Femur (tissue), 1 donor: Measurements from ENCODE around the gene CRIM1.

Experiments
- DNase-seq: peaks from one replicate; pipeline ENCODE4 v3.0.0-alpha.2; 2017

CRIM1 gene

DNA sequence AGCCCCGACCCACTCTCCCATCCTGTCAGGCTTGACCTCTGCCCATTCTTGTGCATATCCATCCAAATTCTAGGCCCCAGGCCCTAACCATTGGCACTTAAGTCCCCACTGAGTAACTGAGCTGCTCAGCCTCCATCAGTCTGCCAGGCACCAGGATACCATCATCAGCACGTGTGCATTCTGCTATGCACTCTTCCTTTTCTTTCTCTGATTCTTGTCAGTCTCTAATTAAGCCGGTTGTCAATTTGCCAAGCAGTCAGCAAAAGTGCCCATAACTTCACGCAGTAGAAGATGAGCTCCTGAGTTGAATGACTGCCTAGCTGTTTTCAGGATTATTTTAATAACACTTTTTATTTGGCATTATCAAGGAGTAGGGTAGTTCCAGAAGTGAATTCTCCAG lies 135.2 kb downstream of the CRIM1 start:
- no peak for DNase-seq

DNA sequence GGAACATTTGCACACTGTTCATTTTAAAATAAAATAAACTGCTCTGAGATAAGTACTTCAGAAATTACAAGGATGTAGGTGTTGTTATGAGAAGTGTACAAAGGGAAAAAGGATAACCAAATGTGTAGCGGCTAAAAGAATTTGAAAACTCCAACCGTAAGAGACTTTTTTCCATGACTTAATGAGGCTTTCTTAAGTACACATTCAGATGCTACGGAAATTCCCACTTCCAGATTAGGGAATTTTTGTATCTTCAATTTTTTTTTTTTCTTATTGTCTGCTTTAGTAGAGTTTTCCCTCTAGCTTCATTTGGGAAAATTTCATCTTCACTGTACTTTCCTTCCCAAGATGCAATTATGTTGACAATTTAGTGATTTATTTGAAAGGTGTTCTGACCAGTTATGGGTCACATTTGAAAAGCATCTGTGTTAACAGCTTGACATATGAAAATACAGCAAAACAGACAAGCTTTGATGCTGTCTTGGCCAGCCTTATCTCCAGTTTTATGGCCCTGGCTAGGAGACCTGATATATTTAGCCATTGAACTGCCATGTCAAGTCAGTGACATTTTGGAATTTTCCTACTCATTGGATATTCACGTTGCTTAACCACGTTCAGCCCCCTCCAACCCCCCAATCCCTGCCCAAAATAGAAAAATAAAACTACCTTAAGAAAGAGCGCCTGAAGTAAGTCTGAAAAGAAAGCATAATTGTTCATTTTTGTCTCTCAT lies 136.8 kb downstream of the CRIM1 start:
- no peak for DNase-seq

DNA sequence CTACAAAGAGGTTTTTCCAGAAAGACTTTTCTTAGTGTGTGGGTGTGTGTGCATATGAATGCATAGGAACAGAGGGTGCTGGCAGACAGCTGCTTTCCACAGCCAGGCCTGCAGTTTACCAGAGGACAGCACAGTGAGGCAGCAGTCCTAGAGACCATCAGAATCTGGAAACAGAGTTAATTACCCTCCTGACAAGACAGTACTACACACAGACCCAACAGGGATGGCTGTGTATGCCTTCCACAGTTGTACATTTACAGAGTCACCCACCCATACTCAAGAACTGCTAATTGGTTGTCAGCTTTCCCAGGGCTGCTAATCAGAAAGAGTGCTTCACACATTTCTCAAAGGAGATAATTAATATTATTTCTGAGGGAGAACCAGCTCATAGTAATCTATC lies 137.7 kb downstream of the CRIM1 start:
- no peak for DNase-seq

DNA sequence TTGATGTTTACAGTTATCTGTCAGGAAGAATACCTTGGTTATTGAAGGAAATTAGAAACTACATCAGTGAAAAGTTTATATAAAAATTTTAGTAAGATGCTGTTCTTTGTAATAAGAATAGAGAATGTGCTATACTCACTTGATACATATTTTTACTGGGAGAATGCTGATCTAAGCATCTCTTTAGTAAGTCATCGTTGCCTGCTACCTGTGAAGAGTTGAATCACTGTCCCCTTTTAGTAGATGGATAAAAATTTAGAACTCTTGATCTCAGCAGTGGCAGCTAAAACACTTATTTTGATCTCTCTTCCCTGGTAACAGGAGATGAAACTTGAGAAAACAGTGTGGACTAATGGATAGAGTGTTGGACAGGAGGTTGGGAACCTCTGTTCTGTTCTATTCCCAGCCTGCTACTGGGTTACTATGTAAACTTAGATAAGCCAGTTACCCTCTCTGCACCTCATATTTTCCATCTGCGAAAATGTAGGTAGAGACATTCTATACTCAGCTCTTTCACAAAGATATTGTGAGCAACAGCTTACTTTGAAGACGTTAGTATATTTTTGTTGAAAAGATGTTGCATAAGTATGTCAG lies 142.1 kb downstream of the CRIM1 start:
- DNase-seq = no peak

DNA sequence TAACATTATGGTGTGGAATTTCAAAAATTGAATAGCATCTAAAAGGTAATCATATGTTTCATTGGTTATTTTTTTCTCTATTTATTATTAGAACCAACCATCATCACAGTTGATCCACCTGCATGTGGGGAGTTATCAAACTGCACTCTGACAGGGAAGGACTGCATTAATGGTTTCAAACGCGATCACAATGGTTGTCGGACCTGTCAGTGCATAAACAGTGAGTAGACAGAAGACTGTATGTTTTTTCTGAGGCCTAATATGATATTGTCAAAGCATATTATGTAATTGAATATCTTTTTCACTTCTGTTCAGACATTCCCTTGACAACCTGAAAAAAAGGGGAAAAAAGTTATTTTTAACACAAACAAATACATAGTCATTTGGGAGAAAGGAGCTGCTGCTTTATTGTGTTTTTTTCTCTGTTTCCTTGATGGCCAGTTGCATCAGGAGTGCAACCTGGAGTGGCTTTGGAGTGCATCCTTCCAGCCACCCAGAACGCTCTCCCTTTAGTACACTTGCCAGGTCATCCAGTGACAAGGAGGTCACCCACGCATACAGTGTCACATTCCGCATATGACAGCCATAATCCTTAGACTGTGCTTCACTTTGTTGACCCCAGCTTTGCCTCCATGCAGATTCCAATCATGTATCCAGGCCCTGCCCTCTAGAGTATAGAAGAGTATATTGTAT lies 143.7 kb downstream of the CRIM1 start:
- DNase-seq = no peak

DNA sequence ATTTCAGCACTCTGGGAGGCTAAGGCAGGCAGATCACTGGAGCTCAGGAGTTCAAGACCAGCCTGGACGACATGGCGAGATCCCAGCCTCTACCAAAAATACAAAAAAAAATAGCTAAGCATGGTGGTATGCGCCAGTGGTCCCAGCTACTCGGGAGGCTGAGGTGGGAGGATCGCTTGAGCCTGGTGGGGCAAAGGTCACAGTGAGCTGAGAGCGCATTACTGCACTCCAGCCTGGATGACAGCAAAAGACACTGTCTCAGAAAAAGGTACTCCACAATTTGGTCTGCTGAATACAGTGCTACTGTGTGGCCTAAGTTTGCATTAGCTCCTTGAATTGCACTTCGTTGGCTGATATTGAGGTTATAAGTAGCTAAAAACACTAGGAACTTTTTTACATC lies 144.5 kb downstream of the CRIM1 start:
- no peak for DNase-seq

DNA sequence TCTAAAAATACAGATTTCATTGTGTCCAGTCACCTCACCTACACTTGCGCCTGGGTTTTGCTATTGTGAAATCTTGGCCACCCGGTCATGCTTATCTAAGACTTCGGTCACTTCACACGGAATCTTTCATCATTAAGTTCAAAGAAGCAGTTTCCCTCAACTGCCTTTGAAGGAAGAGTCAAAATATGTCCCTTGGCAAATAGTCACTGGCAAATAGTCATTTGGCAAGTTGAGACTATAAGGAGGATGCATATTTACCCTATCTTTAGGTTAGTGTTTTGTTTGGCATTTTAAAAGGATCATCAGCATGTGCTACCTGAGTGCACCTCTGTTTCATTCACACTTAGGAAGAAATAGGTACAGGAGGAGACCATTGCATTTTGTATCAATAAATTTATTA lies 146.5 kb downstream of the CRIM1 start:
- DNase-seq = no peak

DNA sequence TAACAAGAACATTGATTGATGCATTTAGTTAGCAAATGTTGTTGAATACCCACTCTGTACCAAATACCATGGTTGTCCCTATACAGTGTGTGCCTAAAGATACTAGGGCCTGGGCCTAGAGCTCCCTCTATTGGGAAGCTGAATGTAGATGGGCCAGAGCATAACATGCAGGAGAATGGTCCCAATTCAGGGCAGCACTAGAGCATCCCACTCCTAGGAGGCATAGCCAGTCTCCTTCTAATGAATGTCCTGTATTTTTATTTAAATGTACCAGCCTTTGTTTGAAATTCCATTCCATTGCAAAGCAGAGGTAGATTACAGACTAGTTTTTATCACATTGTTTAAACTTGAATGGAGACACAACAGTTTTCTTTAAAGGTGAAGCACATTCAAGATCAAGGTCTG lies 151.8 kb downstream of the CRIM1 start:
- DNase-seq = peak; percentile 73

DNA sequence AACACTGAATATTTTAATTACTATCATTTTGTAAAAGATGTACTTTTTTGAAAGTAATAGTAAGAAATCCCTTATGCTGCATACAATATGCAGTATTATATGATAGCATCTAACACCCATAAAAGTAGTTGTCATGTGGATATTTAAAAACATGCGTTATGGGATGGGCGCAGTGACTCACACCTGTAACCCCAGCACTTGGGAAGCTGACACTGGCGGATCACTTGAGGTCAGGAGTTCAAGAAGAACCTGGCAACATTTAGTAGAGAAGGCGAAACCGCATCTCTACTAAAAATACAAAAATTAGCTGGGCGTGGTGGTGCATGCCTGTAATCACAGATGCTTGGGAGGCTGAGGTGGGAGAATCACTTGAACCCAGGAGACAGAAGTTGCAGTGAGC lies 153.5 kb downstream of the CRIM1 start:
- DNase-seq = no peak

DNA sequence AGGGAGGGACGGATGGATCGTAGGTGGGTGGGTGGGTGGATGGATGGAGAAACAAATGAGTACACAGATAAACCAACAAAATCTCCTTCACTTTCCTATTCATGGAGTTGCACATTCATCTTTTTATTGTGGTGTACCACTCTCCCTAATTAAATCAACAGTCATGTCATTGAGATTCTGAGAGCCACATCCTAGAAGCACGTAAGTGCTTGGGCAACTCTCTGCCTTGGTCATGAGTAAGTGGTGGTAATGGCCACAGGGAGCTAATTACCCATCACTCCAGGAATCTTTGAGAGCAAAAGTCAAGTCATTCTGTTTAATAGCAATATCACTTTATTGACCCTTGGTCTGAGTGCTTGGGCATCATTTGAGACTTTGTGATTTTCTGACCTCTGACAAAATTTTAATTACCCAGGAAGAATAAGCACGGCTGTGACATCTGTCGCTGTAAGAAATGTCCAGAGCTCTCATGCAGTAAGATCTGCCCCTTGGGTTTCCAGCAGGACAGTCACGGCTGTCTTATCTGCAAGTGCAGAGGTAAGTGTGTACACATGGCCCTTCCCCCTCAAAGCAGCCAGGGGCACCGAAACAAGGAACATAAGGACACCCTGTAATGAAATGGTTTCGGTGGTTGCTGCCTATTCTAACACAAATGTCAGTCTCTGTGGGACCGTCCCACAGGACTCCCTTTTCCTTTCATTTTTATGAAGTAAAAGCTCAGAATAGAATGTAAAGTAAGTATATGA lies 156.5 kb downstream of the CRIM1 start:
- DNase-seq = no peak

DNA sequence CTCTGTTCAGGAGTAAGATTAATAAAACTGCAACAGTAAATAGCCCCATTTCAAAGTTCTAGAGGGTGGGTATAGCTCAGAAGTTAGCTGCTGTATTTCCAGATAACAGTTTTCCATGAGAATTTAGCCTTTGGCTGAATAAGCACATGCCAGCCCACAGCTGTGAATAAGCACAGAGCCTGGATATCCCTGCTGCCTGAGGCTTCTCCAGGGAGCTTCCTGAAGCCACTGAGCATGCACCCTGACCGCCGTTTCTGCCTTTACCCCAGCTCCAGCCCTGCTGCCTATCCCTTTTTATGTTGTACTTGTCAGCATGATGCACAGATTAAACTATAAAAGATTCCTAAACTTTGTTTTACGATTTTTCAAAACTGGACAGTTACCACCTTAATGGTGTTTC lies 157.1 kb downstream of the CRIM1 start:
- DNase-seq = no peak

DNA sequence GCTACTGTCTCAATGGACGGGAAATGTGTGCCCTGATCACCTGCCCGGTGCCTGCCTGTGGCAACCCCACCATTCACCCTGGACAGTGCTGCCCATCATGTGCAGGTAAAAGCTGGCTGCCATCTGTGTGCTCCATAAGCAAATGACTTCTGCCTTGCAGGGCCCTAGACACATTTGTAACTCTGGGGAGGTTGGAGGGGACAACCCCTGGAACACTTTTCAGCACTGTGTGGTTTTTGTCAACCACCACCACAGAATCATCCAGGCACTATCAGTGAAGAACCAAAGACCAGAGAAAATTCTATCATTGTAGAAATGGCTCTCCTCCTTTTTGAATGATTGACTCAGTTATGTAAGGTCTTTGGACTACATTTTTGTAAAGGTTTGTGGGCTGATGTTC lies 158.1 kb downstream of the CRIM1 start:
- no peak for DNase-seq

DNA sequence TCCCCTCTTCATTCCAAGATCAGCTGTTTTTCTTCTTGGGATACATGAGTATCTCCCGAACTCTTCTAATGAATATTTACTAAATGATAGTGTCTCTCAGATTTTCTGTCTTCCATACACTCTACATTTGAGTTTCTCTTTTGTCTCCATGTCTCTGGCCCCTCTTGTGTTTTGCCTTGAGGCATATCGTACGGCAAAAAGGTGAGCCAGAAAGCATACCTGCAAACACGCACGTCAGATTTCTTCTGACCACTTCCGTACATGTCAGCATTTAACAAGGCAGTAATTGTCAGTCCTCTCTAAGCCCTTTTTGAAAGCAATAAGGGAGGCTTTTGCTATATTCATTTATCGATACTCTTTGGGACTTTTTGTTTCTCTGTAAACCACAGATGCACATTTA lies 160.0 kb downstream of the CRIM1 start:
- no peak for DNase-seq

DNA sequence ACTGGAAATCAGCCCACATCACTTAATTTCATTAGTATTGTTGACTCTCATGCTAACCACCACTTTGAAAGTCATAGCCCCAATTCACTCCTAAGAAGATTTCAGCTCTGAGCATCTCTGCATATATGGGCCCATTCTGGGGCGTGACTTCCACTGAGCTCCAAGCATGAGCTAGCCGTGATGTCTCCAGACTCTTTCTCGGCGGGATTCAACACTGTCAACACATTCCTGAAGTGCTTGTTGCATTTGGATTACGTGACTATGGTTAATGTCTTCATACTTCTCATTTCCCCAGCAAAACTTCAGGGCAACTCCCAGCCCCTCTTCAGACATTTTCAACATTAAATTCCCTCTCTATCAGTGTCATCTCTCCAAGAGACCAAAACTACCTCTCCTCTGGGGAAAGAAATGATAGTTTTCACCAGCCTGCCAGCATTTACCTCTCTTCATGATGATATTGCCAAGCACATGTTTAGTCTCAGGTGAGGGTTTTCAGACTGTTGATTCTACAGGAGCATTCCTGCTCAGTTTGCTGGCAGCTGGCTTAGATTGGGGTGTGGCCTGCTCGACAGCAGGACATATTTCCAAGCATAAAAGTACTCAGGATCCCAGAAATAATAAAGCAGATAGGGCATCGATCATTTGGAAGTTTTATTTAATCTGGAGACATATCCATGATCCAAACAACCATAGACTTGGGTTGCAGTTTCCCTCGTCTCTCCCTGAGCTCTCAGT lies 160.7 kb downstream of the CRIM1 start:
- DNase-seq = no peak

DNA sequence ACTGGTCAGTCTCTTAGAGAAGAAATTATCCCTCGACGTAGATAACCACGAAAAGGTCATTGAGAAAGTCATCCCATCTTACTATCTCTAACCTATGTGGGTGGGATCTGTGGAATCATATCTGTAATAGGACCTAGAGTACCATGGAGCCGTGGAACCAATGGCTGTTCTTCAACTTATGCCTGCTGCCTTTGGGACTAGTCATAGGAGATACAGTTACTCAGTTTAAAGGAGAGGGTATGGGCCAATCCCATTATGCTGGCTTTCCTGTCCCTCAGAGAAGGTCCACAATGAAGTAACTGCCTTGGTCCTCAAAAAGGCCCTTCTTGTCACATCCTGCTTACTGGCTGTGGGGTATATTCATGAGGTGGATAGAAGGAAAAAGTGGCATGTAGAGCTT lies 164.9 kb downstream of the CRIM1 start:
- DNase-seq = no peak

DNA sequence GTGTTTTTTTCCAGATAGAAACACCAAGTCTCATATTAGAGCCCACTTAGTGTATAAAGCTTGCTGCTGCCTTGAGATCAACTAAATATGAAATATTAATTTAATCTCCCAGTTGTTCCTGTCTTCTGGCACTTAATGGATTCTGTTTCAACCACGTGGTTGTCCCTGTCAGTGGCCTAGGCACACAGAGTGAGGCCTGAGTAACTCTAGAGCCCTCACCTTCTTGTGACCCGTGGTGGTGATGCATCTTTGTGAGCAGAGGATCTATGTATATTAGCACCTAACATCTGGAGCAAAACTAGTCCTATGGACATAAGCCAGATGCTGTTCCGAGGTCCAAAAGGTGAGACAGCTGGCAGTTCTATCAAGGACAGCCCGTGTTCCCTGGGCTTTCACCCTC lies 167.6 kb downstream of the CRIM1 start:
- no peak for DNase-seq

DNA sequence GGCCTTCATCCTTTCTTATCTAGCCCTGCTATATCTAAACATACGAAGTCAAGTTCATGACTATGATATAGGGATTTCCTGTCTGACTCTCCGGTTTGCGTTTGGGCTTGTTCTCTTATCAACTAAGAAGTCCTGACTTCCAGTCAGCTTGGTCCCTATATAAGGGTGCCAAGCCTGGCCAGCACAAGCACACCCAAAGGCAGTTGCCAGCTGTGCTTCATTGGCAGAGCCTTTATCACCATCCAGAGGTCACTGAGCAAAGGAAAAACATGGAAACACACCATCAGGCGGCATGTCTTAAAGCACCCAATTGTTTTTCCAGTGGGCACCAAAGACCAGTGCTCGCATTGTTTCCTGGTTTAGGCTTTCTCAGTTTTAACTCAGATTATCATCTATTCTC lies 169.7 kb downstream of the CRIM1 start:
- DNase-seq = no peak

DNA sequence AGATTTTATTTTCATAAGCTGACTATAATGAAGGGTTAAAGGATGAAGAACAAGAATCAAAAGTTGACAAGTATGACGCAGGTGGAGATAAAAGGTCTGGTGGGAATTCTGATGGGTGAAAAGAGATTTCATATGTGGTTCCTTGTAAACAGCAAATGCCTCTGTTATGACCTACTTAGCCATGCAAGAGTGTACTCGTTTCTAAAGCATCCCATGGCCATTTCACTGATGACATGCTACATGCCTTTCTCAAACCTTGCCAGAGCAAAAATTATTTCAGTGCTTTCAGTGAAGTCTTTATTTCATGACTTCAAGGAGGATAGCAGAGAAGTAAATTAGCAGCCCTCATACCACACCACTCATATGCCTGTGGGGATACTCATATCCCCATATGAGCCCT lies 170.6 kb downstream of the CRIM1 start:
- DNase-seq = no peak

DNA sequence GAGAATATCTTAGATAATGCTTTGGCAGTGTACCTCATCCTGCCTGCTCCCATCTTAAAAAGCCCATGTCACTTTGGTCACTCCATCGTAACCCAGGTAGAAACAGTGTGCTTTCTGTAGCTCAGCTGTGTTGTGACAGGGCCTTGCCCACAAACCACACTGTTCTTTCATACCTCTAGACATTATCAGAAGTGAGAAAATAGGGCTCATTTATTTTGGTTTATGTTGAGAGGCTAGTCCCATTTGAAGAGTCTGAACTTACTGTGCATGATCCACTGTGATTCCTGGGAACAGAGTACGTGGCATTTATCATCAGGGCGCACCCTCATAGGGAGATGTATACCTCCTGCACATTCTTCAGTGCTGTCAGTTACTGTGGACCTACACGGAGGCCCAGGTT lies 172.7 kb downstream of the CRIM1 start:
- DNase-seq = no peak

DNA sequence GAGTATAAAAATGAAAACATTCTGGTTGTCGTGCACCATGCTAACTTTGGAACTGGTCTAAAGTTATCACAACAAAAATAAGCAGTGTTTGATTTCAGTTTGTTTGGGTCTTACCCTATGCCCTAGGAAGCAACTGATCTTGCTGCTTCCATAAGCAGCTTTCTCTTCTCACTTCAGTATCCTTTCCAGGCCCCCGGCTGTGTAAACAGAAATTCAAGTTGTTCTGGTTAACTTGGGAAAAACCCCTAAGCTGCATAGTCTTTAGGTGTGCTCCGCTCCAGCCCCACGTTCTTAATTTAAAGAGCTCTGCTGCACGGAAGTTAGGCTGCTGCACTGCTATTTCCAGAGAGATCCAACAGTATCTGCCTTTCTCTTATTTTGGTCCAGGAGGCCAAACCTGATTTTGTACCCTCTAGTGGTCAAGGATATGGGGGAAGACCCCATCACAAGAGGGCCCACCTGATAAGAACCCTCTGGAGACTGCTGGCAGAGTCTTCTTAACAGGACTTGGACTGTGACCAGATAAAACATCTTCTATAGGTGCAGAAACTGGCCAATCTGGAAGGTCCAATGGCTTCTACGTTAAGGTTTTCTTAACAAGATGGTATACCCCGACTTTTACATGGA lies 173.3 kb downstream of the CRIM1 start:
- DNase-seq = no peak

DNA sequence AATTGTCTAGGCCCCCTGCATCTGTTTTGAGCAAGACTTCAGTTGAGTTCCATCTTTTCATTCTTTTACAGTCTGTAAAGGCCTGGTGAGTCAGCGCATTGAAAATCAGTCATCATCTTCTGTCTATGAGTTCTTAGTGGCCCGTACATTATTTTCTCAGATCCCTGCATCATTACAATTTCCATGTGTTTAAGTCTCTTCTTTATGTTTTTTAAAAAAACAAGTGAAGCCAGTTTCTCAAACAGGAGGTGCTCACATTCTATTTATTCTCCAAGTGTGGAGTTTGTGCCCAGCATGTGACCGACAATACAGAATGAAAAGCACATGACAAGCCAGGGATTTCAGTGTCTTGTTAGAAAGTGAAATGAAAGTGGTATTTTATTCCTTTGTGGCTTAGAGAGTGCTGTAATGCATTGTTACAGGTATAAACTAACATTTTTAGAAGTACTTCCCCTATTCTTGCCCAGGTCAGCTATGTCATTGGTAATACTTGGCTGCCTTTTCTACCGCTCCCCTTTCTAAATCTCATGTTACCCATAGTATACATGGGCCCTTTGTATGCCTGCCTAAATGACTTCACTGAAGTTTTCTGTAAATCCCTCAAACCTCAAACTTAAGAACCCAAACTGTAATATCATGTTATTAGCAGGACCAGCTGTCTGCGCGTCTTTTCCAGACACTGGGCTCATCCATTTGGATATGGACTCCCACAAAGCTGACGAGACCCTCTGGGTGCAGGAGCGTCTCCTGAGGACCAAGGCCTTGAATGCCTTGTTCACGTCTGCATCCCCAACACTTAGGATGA lies 174.8 kb downstream of the CRIM1 start:
- DNase-seq = no peak

DNA sequence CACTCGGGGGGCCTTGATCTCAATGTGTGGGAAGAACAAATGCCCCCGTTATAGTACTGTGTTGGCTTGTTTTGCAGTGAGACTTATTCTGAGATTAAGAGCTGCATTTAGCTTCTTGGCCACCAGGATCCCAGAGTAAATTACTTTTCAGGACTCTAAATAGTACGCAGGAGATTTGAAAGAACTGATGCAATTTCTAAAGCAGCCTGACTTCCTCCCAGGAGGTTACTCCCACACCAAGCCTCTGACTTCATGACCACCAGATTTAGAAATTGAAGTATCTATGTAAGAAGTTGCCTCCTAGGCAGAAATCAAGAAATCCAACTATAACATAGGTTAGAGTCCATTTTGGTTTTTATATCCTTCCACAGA lies 175.4 kb downstream of the CRIM1 start:
- DNase-seq = no peak
